T-helper 2 cell treated with Interferon-gamma antibody and Interleukin-4, amounts not matched to agents 5 μg/mL and 100 μg/mL, for 36 hours (primary cell): ENCODE results near the gene TPI1.

ENCODE experiments used
- DNase-seq: peaks from one replicate; pipeline ENCODE4 v3.0.0; 2021; ENCODE audit warnings: low spot score
- H3K27ac Mint-ChIP-seq: one replicate; pipeline ENCODE4 v1.8.0; 2021; ENCODE audit warnings: mild to moderate bottlenecking, mixed read lengths
- H3K27me3 Mint-ChIP-seq: one replicate; pipeline ENCODE4 v1.8.0; 2021; ENCODE audit warnings: low read depth, mixed read lengths
- H3K36me3 Mint-ChIP-seq: one replicate; pipeline ENCODE4 v1.8.0; 2021; ENCODE audit warnings: low read depth, mixed read lengths
- H3K4me1 Mint-ChIP-seq: one replicate; pipeline ENCODE4 v1.8.0; 2021; ENCODE audit warnings: low read depth, mixed read lengths
- H3K4me3 Mint-ChIP-seq: one replicate; pipeline ENCODE4 v1.8.0; 2022; ENCODE audit warnings: mild to moderate bottlenecking, moderate library complexity, mixed read lengths
- H3K9me3 Mint-ChIP-seq: one replicate; pipeline ENCODE4 v1.8.0; 2021; ENCODE audit warnings: mixed read lengths

TPI1 gene

GRCh38 chr12:6847676-6848075, 19.7 kb upstream of the TPI1 start:
- Mint-ChIP-seq H3K4me3 (no peak overlapping the region), H3K4me1 (peaks cover 23% of the 10 kb centered on the region)

GRCh38 chr12:6849427-6849826, 17.9 kb upstream of the TPI1 start:
- Mint-ChIP-seq H3K4me3 (peak overlapping the region; percentile 87), H3K27me3 (no peaks in the 10 kb centered on the region), H3K27ac (peak overlapping the region; percentile 75), H3K36me3 (peaks cover 38% of the 10 kb centered on the region), H3K4me1 (peaks cover 35% of the 10 kb centered on the region), H3K9me3 (no peaks in the 10 kb centered on the region)
- no peak for DNase-seq

More at GRCh38 chr12:6847676-6848075, 19.7 kb upstream of the TPI1 start:
- H3K27me3 Mint-ChIP-seq = no peaks in the 10 kb centered on the region
- no peak for DNase-seq
- H3K36me3 Mint-ChIP-seq = peaks cover 33% of the 10 kb centered on the region
- H3K27ac Mint-ChIP-seq = peak overlapping the region; percentile 46
- no peaks in the 10 kb centered on the region for H3K9me3 Mint-ChIP-seq

GRCh38 chr12:6849976-6850560, 17.3 kb upstream of the TPI1 start:
- Mint-ChIP-seq H3K27me3 (no peaks in the 10 kb centered on the region), H3K9me3 (no peaks in the 10 kb centered on the region), H3K27ac (peak overlapping the region; percentile 78), H3K36me3 (peaks cover 38% of the 10 kb centered on the region), H3K4me3 (peak overlapping the region; percentile 87), H3K4me1 (peaks cover 35% of the 10 kb centered on the region)
- DNase-seq = no peak

GRCh38 chr12:6850796-6851152, 16.6 kb upstream of the TPI1 start:
- H3K36me3 Mint-ChIP-seq = peaks cover 39% of the 10 kb centered on the region
- H3K27me3 Mint-ChIP-seq = no peaks in the 10 kb centered on the region
- H3K27ac Mint-ChIP-seq = peak overlapping the region; percentile 93
- no peaks in the 10 kb centered on the region for H3K9me3 Mint-ChIP-seq
- peaks cover 35% of the 10 kb centered on the region for H3K4me1 Mint-ChIP-seq
- peak overlapping the region; percentile 87 for H3K4me3 Mint-ChIP-seq
- DNase-seq = no peak

GRCh38 chr12:6851153-6851920, 16.0 kb upstream of the TPI1 start, which contains the start of gene CDCA3:
CDCA3 (minus strand) TSS chr12:6851286; CDS start chr12:6850952, 334 bp downstream.
- H3K4me3 Mint-ChIP-seq = peak within 1 kb of the TSS; percentile 87
- DNase-seq = peak; percentile 93
- H3K27ac Mint-ChIP-seq = peak within 1 kb of the TSS; percentile 93
- H3K9me3 Mint-ChIP-seq = no peaks in the 10 kb centered on the region
- no peaks in the 10 kb centered on the region for H3K27me3 Mint-ChIP-seq
- H3K4me1 Mint-ChIP-seq = peaks cover 35% of the 10 kb centered on the region
- peaks cover 38% of the 10 kb centered on the region for H3K36me3 Mint-ChIP-seq

- no peaks in the 10 kb centered on the region for H3K27me3 Mint-ChIP-seq
- peak within 1 kb of the TSS; percentile 87 for H3K4me3 Mint-ChIP-seq
- DNase-seq = peak; percentile 99
- H3K4me1 Mint-ChIP-seq = peaks cover 35% of the 10 kb centered on the region
- peaks cover 41% of the 10 kb centered on the region for H3K36me3 Mint-ChIP-seq
- peak within 1 kb of the TSS; percentile 93 for H3K27ac Mint-ChIP-seq
- H3K9me3 Mint-ChIP-seq = no peaks in the 10 kb centered on the region
Observed at GRCh38 chr12:6851921-6852650, 15.2 kb upstream of the TPI1 start, which contains the start of gene USP5. USP5 (plus strand) TSS chr12:6852150; CDS start chr12:6852180, 30 bp downstream.

GRCh38 chr12:6852651-6853354, 14.5 kb upstream of the TPI1 start:
- H3K4me3 Mint-ChIP-seq = peak overlapping the region; percentile 87
- H3K36me3 Mint-ChIP-seq = peaks cover 41% of the 10 kb centered on the region
- peak; percentile 70 for DNase-seq
- peak overlapping the region; percentile 93 for H3K27ac Mint-ChIP-seq
- H3K9me3 Mint-ChIP-seq = no peaks in the 10 kb centered on the region
- no peaks in the 10 kb centered on the region for H3K27me3 Mint-ChIP-seq
- peaks cover 32% of the 10 kb centered on the region for H3K4me1 Mint-ChIP-seq

- peak overlapping the region; percentile 93 for H3K27ac Mint-ChIP-seq
- peaks cover 41% of the 10 kb centered on the region for H3K36me3 Mint-ChIP-seq
- H3K4me1 Mint-ChIP-seq = peaks cover 32% of the 10 kb centered on the region
- H3K4me3 Mint-ChIP-seq = peak overlapping the region; percentile 87
- DNase-seq = no peak
- no peaks in the 10 kb centered on the region for H3K9me3 Mint-ChIP-seq
- no peaks in the 10 kb centered on the region for H3K27me3 Mint-ChIP-seq
Observed at GRCh38 chr12:6853626-6854025, 13.7 kb upstream of the TPI1 start.

GRCh38 chr12:6854036-6854435, 13.3 kb upstream of the TPI1 start:
- H3K27ac Mint-ChIP-seq = no peak overlapping the region
- H3K36me3 Mint-ChIP-seq = peaks cover 39% of the 10 kb centered on the region
- H3K4me1 Mint-ChIP-seq = peaks cover 29% of the 10 kb centered on the region
- DNase-seq = no peak
- peak overlapping the region; percentile 87 for H3K4me3 Mint-ChIP-seq
- H3K9me3 Mint-ChIP-seq = no peaks in the 10 kb centered on the region
- no peaks in the 10 kb centered on the region for H3K27me3 Mint-ChIP-seq

- Mint-ChIP-seq H3K36me3 (peaks cover 35% of the 10 kb centered on the region), H3K9me3 (no peaks in the 10 kb centered on the region), H3K27ac (no peak overlapping the region), H3K4me1 (peaks cover 18% of the 10 kb centered on the region), H3K27me3 (no peaks in the 10 kb centered on the region), H3K4me3 (no peak overlapping the region)
- DNase-seq = no peak
Observed at GRCh38 chr12:6855322-6855721, 12.0 kb upstream of the TPI1 start.

- H3K27me3 Mint-ChIP-seq = no peaks in the 10 kb centered on the region
- DNase-seq = no peak
- peaks cover 6% of the 10 kb centered on the region for H3K4me1 Mint-ChIP-seq
- H3K36me3 Mint-ChIP-seq = peaks cover 57% of the 10 kb centered on the region
- H3K4me3 Mint-ChIP-seq = no peak overlapping the region
- H3K9me3 Mint-ChIP-seq = no peaks in the 10 kb centered on the region
- no peak overlapping the region for H3K27ac Mint-ChIP-seq
Observed at GRCh38 chr12:6858799-6859198, 8.5 kb upstream of the TPI1 start.

GRCh38 chr12:6860116-6860515, 7.2 kb upstream of the TPI1 start:
- Mint-ChIP-seq H3K4me3 (no peak overlapping the region), H3K27me3 (no peaks in the 10 kb centered on the region), H3K36me3 (peaks cover 60% of the 10 kb centered on the region), H3K4me1 (peaks cover 2% of the 10 kb centered on the region), H3K9me3 (no peaks in the 10 kb centered on the region), H3K27ac (no peak overlapping the region)
- DNase-seq = no peak

GRCh38 chr12:6860942-6861341, 6.4 kb upstream of the TPI1 start:
- H3K4me3 Mint-ChIP-seq = no peak overlapping the region

More at GRCh38 chr12:6860942-6861341, 6.4 kb upstream of the TPI1 start:
- Mint-ChIP-seq H3K27me3 (no peaks in the 10 kb centered on the region), H3K36me3 (peaks cover 63% of the 10 kb centered on the region), H3K27ac (no peak overlapping the region), H3K9me3 (no peaks in the 10 kb centered on the region), H3K4me1 (peaks cover 2% of the 10 kb centered on the region)
- no peak for DNase-seq
